ENCODE measurements around the gene HOXA5.
A peak's percentile ranks its signal among the peaks of the same experiment; 100 is the strongest.

HOXA5 gene

GRCh38 chr7:27143023-27143949 lies at the start of gene HOXA5:
HOXA5 (minus strand) TSS chr7:27143681; CDS start chr7:27143607, 74 bp downstream.
- DNase-seq: peak; percentile 51

DNA sequence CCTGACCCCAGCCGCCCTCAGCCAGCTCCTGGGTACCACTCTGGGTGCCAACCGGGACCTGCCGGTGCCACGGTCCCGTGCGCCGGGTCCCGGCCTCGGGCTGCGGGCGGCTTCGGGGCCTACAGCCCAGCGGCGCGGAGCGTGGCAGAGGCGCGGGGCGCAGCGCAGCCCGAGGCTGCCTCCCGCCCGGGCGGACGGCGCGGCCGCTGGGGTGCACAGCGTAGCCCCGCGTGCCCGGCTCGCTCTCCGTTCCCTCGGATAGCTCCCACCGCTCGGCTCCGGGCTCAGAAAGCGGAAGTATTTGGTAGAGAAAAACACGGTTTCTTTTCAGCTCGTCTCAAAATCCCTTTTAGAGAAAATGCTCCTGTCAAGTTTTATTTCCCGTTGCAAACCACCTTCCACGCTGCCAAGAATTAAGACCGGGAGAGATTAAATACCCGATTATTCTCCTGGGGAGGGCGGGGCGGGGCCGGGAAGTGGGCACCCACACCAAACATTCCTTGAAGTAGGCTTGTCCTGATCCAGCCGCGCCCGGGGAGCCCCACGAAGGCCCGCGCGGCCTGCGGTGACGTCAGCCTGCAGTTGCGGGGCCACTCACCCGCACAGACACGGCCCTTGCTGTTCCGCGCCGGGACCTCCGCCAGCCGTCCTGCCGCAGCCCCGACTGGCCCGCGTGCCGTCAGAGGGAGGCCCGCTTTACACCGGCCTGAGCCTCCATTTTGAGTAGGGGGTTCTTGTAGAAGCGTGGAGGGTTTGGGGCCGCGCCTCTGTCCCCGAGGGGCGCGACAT lies 49.3 kb upstream of the HOXA5 start:
- DNase-seq: peak; percentile 14

DNA sequence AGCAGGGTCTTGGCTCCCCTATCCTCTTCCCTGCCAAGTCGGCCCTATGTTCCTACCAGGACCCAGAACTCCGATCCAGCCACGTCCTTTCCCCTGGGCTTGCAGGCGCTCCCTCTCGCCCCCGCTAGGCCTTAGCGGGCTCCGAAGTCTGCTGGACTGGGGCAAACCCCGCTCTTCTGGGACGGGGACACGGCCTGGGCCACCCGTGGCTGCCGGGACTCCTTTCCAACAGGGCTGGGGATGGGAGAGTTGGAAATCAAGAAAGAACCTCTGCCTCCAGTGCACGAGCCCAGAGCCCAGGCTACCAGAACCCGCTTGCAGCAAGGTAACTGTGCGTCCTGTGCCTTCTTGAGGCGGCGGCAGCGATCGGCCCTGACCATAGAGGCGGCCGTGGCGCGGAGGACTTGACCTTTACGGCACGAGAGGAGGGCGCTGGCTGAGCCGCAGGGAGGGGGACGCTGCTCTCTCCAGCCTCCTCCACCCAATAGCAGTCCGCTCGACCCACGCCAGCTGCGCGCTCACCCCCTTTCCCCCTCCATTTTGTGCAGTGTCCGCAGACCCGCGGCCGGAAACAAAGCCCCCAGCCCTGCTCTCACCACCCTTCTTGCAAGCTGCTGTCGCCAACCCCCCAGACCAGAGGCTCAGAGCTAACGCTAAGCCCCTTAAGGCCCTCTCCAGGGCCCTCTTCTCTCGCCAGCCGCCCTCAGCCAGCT lies 48.5 kb upstream of the HOXA5 start:
- DNase-seq: no peak

GRCh38 chr7:27191161-27191731 lies 47.8 kb upstream of the HOXA5 start:
- no peak for DNase-seq

- no peak for DNase-seq
Measured at GRCh38 chr7:27189997-27190748, 46.7 kb upstream of the HOXA5 start.

GRCh38 chr7:27189295-27189996 lies 46.0 kb upstream of the HOXA5 start:
- DNase-seq: no peak

DNA sequence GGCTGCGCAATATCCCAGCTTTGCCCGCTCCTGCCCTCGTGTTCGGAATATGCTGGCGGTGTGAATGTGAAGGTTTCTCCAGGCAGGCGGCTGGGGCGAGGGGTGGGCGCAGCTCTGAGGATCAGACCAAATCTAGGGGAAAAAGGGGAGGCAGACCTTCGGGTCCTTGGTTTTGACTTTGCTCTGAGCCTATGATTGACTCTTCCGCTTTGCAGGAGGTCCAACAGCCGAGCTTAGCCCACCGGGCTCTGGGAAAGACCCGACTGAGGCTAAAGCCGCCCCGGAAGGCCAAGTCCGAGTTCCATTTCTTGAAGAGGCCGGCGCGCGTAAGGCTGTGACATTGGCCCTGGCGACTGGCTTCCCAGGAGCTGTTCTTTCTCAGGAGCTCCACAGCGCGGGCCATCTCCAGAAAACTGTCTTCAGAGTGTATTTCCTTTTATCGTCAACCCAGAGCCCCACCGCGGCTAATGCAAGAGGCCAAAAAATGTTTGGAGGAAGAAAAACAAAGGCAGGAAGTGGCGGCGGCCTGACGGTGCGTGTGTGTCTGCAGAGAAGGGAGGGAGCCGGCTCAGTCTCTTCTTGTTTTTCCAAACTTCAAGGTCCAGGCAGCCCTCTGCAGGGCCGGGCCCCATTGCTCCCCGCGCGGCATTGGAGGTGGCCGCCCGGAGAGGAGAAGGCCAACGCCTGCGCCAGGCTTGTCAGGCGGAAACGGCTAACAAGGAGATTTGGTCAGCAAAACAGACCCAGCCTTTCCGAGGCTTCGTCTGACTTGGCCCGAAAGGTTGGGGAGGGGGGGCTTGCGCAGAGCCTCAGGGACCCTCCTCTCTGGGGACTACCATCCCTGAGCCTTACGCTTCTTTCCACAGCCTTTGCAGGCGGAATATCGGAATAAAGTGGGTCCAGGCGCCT lies 45.2 kb upstream of the HOXA5 start:
- peak; percentile 49 for DNase-seq

- DNase-seq: no peak
Measured at GRCh38 chr7:27187475-27188385, 44.2 kb upstream of the HOXA5 start.

- no peak for DNase-seq
Measured at GRCh38 chr7:27186668-27187474, 43.4 kb upstream of the HOXA5 start.

DNA sequence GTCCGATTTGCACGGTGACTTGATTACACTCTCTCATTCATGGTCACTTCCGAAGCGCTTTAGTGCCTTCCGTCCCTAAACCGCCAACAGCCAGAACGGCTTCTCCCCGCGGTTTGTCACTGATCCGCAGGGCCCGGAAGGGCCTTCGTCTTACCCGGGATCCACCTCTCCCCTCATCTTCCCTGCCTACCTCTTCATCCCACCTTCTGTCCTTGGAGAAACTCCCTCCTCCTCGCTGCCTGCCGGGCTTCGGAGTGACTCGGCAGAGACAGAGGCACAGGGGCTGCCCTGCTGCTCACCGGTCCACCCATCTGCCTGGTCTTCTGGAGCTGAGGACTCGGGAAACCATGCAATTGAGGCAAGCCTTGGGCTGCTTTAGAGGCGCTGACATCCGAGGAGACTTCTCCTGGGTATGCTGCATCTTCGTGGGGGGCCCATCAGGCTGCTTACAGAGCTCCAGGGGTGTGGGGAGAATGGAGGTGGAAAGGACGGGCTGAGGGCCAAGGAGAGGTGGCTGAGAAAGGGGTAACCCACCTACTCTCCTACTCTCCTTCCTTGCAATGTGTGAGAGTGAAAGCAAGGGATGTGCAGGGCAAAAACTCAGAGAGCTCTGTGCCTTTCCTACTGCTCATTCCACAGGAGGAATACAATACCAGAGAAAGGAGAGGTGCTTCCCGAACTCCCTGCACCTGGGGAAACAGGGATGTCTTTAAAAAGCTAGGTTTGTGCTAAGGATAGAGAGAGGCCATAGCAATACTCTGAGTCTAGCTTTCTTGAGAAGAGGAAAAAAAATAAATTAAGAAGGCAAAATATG lies 42.6 kb upstream of the HOXA5 start:
- no peak for DNase-seq

- DNase-seq: no peak
Measured at GRCh38 chr7:27185013-27185853, 41.8 kb upstream of the HOXA5 start, which contains the start of gene HOXA11. HOXA11 (minus strand) TSS chr7:27185232; CDS start chr7:27185144, 88 bp downstream.

GRCh38 chr7:27184337-27185012 lies 41.0 kb upstream of the HOXA5 start:
- DNase-seq: no peak

DNA sequence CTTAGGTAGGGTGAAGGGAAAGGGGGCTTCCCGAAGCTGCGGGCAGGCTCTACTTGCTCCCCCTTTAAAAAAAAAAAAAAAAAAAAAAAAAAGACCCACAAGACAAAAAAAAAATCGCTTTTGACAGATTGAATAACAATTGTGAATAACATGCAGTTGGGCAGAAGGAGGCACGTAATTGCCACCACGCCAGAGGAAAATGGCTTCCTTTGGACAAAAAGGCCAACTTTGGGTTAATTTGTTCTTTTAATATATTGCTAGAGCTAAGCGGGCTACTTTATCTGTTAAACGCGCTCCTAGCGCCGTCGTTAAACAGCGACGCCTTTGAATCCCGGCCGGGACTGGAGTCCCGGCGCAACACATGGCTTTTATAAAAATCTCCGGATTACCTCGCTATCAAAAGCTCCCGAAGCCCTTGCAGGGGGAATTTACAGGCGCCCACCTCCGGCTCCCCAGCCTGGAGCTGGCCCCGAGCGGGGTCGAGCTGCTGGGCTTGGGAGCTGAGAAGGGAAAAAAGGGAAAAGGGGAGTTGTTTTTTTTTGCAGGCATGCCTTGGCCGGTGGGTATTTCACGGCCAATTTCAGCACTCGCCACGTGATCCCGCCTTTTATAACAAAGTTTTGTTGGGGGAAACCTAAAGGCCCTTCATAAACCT lies 40.3 kb upstream of the HOXA5 start:
- DNase-seq: no peak

DNA sequence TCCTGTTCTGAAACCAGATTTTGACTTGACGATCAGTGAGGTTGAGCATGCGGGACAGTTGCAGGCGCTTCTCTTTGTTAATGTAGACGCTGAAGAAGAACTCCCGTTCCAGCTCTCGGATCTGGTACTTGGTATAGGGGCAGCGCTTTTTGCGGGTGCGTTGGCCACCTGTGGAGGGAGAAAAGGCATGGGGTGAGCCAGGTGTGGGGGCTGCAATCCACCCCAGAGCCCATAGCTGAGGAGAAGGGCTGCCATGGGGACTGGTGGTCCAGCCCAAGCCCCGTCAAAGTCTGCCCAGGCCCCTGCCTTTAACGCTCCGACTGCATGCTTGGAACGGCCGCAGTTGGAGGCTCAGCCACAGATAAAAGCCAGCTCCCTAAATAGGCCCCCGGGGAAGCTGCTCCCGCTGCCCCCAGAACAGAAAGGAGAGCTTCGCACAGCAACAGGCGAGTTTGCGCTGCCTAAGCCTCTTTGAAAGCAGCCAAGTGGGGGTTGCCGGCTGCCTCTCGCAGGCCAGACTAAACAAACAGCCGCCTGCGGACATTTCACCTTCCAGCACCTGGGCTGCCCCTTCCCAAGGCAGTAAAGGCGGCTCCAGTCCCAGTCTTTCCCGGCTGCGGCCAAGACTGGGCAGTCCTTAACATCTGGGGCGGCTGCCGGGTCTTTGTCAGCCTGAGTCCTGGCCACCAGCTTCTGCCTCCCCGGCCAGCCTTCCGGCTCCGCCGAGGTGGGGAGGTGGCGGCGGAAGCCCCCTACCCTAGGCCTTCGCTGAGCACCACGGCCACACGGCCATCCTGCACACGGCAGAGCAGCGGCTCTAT lies 39.6 kb upstream of the HOXA5 start:
- no peak for DNase-seq

All from CD4-positive, alpha-beta T cell treated with Interferon gamma for 1 hour (primary cell).